WTC11 (cell line): ENCODE measurements around the gene SPSB4. TPM values are rescaled to one million over a fixed set of nuclear protein-coding genes. Genes with fewer than 3 reads are reported as not detected.

Source experiments
- ATAC-seq: fragments of 200-7000 bp; cut with Tn5 transposase; 2 replicates; pipeline ENCODE4 v1.10.0; 2021; ENCODE audit warnings: mild to moderate bottlenecking, moderate library complexity
- CTCF ChIA-PET: fragments of 300-600 bp; sonication (Branson Sonifier 250); formaldehyde crosslinking; loops from one replicate; lab custom pipeline; 2021; ENCODE audit warnings: antibody characterized with exemption; lab: Charles Lee
- POLR2A ChIA-PET: fragments of 350-600 bp; sonication (Branson Sonifier 250); formaldehyde crosslinking; loops from one replicate; lab custom pipeline; 2021; ENCODE audit warnings: antibody characterized with exemption; lab: Charles Lee
- DNase-seq: peaks from one replicate; pipeline ENCODE4 v3.0.0; 2021; ENCODE audit warnings: low spot score
- H3K27ac Mint-ChIP-seq: 2 replicates; pipeline ENCODE4 v1.8.0; 2021; ENCODE audit warnings: mixed read lengths
- H3K27me3 Mint-ChIP-seq: 2 replicates; pipeline ENCODE4 v1.8.0; 2021; ENCODE audit warnings: low read depth, mild to moderate bottlenecking, moderate library complexity, mixed read lengths
- H3K36me3 Mint-ChIP-seq: 2 replicates; pipeline ENCODE4 v1.8.0; 2021; ENCODE audit warnings: mixed read lengths
- H3K4me1 Mint-ChIP-seq: 2 replicates; pipeline ENCODE4 v1.8.0; 2022; ENCODE audit warnings: mixed read lengths
- H3K4me3 Mint-ChIP-seq: 2 replicates; pipeline ENCODE4 v1.8.0; 2021; ENCODE audit warnings: mild to moderate bottlenecking, moderate library complexity, mixed read lengths
- H3K9me3 Mint-ChIP-seq: 2 replicates; pipeline ENCODE4 v1.8.0; 2021; ENCODE audit warnings: mixed read lengths
- ARID4B ChIP-seq: sonication (generic); formaldehyde crosslinking; IDR thresholded peaks from 2 replicates; pipeline ENCODE4 v1.8.0; 2023; ENCODE audit warnings: missing genetic modification reagents, mild to moderate bottlenecking, borderline replicate concordance
- ATF1 ChIP-seq: sonication (generic); formaldehyde crosslinking; IDR thresholded peaks from 2 replicates; pipeline ENCODE4 v1.8.1; 2023; ENCODE audit warnings: mild to moderate bottlenecking, moderate library complexity, missing genetic modification reagents
- CBFB ChIP-seq: sonication (generic); formaldehyde crosslinking; IDR thresholded peaks from 2 replicates; pipeline ENCODE4 v1.8.1; 2022; ENCODE audit warnings: mild to moderate bottlenecking, low read depth, missing genetic modification reagents
- GABPB1 ChIP-seq: sonication (generic); formaldehyde crosslinking; IDR thresholded peaks from 2 replicates; pipeline ENCODE4 v1.8.1; 2023; ENCODE audit warnings: mild to moderate bottlenecking, missing genetic modification reagents
- HMGXB4 ChIP-seq: sonication (generic); formaldehyde crosslinking; IDR thresholded peaks from 2 replicates; pipeline ENCODE4 v1.8.1; 2023; ENCODE audit warnings: mild to moderate bottlenecking, moderate library complexity, missing genetic modification reagents
- RELA ChIP-seq: sonication (generic); formaldehyde crosslinking; IDR thresholded peaks from 2 replicates; pipeline ENCODE4 v1.8.1; 2022; ENCODE audit warnings: missing genetic modification reagents, mild to moderate bottlenecking, borderline replicate concordance
- TEAD4 ChIP-seq: sonication (generic); formaldehyde crosslinking; IDR thresholded peaks from 2 replicates; pipeline ENCODE4 v1.8.0; 2022; ENCODE audit warnings: mild to moderate bottlenecking, missing genetic modification reagents
- ZMAT4 ChIP-seq: fragments of 250-450 bp; sonication (Bioruptor Pico); IDR thresholded peaks from 2 replicates; pipeline ENCODE4 v1.9.0; 2021; ENCODE audit warnings: mild to moderate bottlenecking
- ZNF281 ChIP-seq: sonication (generic); formaldehyde crosslinking; IDR thresholded peaks from 2 replicates; pipeline ENCODE4 v1.8.0; 2023; ENCODE audit warnings: mild to moderate bottlenecking, missing genetic modification reagents
- total RNA-seq: library from RNA; stranded (reverse); gene quantifications from 3 replicates; pipeline ENCODE4 v1.2.3, GENCODE V29; 2021
- TF ChIP-seq, protein P1 (sequence below): sonication (generic); formaldehyde crosslinking; IDR thresholded peaks from 2 replicates; pipeline ENCODE4 v1.8.1; 2022; ENCODE audit warnings: mild to moderate bottlenecking, missing genetic modification reagents, moderate library complexity, borderline replicate concordance
- TF ChIP-seq, protein P2 (sequence below): fragments of 200-600 bp; IDR thresholded peaks from 2 replicates; pipeline ENCODE4 v1.8.0; 2022; ENCODE audit warnings: antibody characterized with exemption
- TF ChIP-seq, protein P3 (sequence below): fragments of 250-450 bp; sonication (Bioruptor Pico); IDR thresholded peaks from 2 replicates; pipeline ENCODE4 v2.1.2; 2022; ENCODE audit warnings: mild to moderate bottlenecking, moderate library complexity

Gene SPSB4
- total RNA-seq, 1 experiment from 2014 or later = 19.7 TPM

DNA sequence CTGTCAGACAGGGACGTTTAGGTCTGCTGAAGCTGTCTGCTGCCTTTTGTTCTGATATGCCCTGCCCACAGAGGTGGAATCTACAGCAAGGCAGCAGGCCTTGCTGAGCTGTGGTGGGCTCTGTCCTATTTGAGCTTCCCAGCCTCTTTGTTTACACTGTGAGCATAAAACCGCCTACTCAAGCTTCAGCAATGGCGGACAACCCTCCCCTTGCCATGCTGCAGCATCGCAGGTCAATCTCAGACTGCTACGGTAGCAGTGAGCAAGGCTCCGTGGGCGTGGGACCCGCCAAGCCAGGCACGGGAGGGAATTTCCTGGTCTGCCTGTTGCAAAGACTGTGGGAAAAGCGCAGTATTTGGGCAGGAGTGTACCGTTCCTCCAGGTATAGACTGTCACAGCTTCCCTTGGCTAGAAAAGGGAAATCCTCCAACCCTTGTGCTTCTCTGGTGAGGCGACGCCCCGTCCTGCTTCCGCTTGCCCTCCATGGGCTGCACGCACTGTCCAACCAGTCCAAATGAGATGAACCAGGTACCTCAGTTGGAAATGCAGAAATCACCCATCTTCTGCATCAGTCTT lies 71.4 kb downstream of the SPSB4 start (continued):
- TF ChIP-seq, protein P1, sequence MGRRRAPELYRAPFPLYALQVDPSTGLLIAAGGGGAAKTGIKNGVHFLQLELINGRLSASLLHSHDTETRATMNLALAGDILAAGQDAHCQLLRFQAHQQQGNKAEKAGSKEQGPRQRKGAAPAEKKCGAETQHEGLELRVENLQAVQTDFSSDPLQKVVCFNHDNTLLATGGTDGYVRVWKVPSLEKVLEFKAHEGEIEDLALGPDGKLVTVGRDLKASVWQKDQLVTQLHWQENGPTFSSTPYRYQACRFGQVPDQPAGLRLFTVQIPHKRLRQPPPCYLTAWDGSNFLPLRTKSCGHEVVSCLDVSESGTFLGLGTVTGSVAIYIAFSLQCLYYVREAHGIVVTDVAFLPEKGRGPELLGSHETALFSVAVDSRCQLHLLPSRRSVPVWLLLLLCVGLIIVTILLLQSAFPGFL = no peak
- no peak for TF ChIP-seq ZMAT4 (CRISPR knock-in tag)
- TF ChIP-seq TEAD4 = no peak
- TF ChIP-seq ARID4B = no peak
- TF ChIP-seq HMGXB4 (CRISPR knock-in tag) = no peak

DNA sequence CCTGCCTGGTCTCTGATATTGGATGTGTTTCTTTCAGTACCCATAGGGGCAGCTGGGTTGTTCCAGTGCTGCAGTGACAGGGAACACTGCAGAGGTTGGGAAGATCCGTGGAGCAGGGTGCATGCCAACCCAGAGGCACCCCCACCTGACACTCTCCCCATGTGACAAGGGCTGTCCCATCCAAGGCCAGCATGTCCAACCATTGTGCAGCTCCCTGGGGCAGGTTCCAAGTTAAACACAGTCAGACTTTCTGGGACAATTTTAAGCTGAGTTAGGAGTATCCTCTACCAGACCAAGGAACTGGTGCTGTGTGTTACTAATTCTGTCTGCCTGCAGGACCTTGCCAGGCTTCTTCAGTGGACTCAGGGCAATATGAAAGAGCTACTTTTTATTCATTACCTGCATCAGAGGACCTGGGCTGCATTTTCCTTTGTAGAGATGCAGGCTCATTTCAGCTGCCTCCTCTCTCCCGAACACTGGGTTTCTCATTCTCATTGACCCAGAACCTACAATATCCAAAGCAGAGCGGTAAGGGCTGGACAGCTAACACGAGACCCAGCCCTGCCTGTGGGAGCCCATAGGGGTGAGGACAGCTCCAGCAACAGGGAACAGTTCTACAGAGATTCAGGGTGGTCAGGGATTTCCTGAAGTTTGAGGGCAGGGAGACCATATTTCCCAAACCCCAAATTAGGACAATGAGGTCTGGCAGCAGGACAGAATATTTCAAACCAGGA lies 72.7 kb downstream of the SPSB4 start:
- Mint-ChIP-seq H3K27me3 (no peaks in the 10 kb centered on the region; the same call in 1 of the 2 replicates), H3K9me3 (0 out of 2 replicates have a peak, but pooled peaks cover 3% of the 10 kb centered on the region), H3K36me3 (no peaks in the 10 kb centered on the region), H3K4me3 (no peak overlapping the region), H3K4me1 (no peaks in the 10 kb centered on the region), H3K27ac (no peak overlapping the region)
- ATAC-seq (no peak), DNase-seq (no peak)
- ChIA-PET CTCF (interaction anchor here (1.1 kb wide), 1 partner anchor 8 kb away, joined by 7 read pairs; no protein-coding TSS in a partner anchor), POLR2A (no interaction called here)
- TF ChIP-seq, protein P2, sequence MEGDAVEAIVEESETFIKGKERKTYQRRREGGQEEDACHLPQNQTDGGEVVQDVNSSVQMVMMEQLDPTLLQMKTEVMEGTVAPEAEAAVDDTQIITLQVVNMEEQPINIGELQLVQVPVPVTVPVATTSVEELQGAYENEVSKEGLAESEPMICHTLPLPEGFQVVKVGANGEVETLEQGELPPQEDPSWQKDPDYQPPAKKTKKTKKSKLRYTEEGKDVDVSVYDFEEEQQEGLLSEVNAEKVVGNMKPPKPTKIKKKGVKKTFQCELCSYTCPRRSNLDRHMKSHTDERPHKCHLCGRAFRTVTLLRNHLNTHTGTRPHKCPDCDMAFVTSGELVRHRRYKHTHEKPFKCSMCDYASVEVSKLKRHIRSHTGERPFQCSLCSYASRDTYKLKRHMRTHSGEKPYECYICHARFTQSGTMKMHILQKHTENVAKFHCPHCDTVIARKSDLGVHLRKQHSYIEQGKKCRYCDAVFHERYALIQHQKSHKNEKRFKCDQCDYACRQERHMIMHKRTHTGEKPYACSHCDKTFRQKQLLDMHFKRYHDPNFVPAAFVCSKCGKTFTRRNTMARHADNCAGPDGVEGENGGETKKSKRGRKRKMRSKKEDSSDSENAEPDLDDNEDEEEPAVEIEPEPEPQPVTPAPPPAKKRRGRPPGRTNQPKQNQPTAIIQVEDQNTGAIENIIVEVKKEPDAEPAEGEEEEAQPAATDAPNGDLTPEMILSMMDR = no peak
- TF ChIP-seq, protein P3, sequence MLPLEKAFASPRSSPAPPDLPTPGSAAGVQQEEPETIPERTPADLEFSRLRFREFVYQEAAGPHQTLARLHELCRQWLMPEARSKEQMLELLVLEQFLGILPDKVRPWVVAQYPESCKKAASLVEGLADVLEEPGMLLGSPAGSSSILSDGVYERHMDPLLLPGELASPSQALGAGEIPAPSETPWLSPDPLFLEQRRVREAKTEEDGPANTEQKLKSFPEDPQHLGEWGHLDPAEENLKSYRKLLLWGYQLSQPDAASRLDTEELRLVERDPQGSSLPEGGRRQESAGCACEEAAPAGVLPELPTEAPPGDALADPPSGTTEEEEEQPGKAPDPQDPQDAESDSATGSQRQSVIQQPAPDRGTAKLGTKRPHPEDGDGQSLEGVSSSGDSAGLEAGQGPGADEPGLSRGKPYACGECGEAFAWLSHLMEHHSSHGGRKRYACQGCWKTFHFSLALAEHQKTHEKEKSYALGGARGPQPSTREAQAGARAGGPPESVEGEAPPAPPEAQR (CRISPR knock-in tag) = no peak
- TF ChIP-seq ARID4B = no peak
- TF ChIP-seq RELA (CRISPR knock-in tag) = no peak
- no peak for TF ChIP-seq CBFB
- no peak for TF ChIP-seq ATF1
- no peak for TF ChIP-seq GABPB1 (CRISPR knock-in tag)
- TF ChIP-seq HMGXB4 (CRISPR knock-in tag) = no peak
- TF ChIP-seq ZNF281 (CRISPR knock-in tag) = no peak
